T-helper 2 cell treated with Interferon-gamma antibody and Interleukin-4, amounts not matched to agents 100 ng/mL and 5 ng/mL, for 36 hours (primary cell): ENCODE measurements around the gene PRAC1. TPM values are rescaled to one million over a fixed set of nuclear protein-coding genes. Genes with fewer than 3 reads are reported as not detected.
"Not testable (repeated sequence)": the region's sequence is repeated elsewhere in the genome, so short reads cannot be mapped to it uniquely, and the experiment has no call there.

ENCODE experiments used
- intact Hi-C: fragments of 100-400 bp; cut with micrococcal nuclease; formaldehyde crosslinking; loops from one replicate; pipeline ENCODE4 v1.15.1; 2023
- total RNA-seq: library from RNA; stranded (reverse); gene quantifications from 2 replicates; pipeline ENCODE4 v1.2.3, GENCODE V29; 2022

Gene PRAC1
- total RNA-seq, 1 donor from 2014 or later, result not detected

DNA sequence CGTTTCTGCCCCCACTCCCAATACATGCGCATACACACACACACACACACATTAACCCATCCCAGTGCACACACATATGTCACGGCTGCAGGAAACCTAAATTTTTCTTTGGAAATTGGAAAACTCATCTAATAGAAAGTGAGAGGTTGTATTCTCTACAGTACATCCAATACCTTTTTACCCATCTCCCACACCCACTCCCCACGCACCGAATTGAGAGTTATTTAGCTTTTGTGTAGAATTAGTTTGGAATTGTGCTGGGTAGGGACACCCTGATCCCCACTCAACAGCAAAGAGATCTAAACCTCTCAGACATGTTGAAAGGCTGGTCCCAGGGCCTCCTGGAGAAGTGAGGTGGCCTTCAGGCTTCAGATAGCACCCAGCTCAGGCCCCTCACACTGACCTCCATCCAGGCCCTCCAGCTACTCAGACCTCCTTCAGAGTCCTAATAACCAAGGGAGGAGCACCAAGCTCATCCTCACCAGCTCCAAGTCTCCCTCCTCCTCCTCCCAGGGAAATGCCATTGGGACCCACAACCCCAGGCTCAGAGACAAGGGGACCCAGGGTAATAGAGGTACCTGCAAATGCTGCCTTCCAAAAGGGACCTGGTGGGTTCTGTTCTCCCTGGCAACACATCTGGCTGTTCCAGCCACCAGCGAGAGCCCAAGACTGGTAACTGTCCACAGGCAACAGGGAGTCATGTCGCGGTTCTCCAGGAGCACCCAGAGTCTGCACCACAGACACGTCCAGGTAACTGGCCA, 5.3 kb upstream of the PRAC1 start:
- intact Hi-C loops, result loop anchor here (5.0 to 10.0 kb wide), 3 partner anchors 115 to 1237 kb away; partner anchors contain the start of genes DLX4, HOXB7 and IGF2BP1

DNA sequence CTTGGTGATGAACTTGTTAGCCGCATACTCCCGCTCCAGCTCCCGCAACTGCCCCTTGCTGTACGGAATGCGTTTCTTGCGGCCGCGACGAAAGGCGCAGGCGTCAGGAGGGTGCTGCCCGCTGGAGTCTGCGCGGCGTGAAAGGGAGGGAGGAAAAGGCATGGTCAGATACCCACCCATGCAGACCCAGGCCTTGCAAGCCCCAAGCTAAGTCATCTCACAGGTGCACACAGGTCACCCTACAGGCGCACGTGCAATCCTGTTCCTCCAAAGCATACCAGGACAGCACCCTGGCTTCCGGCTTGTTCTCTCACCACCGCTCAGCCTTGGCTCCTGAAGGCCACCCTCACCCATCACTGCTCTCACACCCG, 4.6 kb upstream of the PRAC1 start:
- intact Hi-C loops, result loop anchor here (5.0 to 10.0 kb wide), 3 partner anchors 115 to 1238 kb away; partner anchors contain the start of genes DLX4, HOXB7 and IGF2BP1

DNA sequence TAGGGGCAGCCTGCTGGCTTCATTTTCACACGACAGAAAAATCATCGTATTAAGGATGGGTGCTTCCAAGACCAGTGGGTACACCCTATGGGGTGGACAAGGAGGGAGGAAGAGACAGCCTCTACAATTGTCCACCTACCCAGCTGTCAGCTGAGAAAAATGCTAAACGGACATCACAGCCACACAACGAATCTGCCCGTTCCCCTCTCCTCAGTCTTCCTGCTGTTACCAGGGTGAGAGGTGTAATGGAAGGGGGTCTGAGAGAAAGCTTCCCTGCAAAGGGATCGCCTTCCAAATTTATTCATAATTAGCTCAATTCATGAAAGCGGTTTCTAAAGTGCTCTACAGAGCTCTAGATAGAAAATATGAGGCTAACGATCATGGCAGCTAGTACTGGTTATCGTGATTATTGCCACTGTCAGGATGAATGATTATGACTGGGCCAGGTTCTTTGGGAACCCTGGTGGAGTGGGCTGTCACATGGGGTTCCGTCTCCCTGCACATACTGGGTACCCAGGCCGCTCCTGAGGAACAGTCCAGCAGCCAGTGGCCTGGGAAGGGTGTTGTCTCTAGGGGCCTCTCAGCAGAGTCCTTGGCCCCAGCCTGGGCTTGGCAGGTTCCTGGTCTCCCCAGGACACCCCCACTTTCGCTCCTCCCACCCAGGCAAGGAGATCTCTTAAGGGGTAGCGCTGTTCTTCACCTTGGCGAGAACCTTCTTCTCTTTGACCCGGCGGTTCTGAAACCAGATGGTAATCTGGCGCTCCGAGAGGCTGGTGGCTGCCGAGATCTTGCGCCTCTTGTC, 4.0 kb upstream of the PRAC1 start:
- intact Hi-C loops, result loop anchor here (5.0 to 10.0 kb wide), 3 partner anchors 114 to 1238 kb away; partner anchors contain the start of genes DLX4, HOXB7 and IGF2BP1

DNA sequence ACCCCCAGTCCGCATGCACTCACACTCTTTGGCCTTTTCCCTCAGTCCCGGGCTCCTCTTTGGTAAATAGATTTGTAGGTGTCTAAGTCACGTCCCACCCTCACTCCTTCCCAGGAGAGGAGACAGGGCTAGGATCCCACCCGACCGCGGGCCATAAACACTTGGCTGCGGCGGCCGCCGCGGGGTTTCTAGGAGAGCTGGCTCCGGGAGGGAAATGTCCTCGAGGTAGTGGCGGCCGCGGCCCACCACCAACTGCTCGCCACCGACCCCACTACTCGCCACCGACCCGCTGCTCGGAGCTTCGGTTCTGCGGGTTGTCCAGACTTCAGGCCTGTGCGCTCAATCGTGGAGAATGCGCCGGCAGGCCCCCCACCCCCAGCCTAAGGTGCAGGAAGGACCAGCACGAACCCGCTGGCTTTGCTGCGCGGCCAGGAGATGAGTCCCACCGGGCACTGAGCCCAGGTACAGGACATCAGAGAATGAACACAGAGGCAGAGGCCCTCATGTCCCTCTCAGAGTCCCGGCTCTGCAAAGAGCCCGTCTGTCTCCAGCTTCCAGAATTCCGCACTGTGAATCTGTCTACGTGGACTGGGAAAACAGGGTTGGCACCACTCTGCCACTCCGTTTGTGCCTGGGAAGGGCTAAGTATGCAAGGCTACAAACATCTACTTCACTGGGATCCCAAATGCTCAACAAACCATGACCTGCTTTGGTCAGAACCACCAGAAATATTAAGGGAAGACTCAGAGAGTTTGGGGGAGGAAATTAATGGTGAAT, 3.2 kb upstream of the PRAC1 start:
- intact Hi-C loops, result loop anchor here (5.0 to 10.0 kb wide), 3 partner anchors 113 to 1239 kb away; partner anchors contain the start of genes DLX4, HOXB7 and IGF2BP1

DNA sequence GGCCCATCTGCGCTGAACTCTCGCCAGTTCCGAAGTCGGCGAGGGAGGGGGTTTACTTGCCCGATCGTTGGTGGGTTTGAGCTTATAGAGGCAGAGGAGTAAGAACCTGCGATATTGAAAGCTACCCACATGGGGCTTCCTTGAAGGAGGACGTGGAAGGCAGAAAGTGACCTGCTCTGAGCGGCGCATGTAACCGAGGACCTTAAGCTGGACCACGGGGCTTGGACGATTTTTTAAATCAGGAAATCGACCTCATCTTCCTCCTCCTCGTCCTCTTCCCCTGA, 2.6 kb upstream of the PRAC1 start:
- intact Hi-C loops, result loop anchor here (5.0 to 10.0 kb wide), 3 partner anchors 113 to 1240 kb away; partner anchors contain the start of genes DLX4, HOXB7 and IGF2BP1

DNA sequence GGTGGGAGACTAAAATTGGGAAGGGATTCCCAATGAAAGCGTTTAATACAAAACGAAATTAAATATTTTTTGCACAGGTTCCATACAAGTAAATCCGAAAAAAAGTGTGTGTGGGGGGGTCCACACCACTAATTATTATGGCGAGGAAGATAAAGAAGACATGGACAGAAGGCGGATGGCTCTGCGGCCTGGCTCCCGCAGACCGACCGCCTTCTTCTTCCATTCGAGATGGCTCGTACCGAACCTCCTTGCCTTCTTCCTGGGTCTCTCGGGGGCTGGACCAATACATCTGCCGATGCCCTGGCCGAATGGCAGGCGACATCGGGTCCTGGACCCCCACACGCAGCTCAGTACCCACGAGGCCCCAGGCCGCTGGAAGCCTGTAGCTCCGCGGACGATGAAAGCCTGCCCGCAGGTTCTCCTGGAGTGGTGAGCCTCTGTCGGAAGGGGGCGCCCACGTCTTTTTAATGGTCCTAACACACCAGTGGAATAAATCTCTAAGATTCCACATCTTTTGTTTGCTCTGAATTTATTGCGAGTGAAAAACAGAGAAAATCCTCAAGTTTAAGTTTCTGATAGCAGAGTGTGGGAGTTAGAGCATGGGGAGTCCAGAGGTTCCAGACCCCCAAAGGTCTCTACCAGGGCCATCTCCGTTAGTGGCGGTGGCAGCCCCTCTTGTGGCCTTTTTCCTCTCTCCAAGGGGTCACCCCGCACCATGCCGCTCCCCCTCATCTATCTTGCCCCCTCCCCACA, 2.1 kb upstream of the PRAC1 start:
- intact Hi-C loops, result loop anchor here (1.0 to 10.0 kb wide), 5 partner anchors 82 to 1240 kb away; partner anchors contain the start of genes DLX4, HOXB7 and IGF2BP1

DNA sequence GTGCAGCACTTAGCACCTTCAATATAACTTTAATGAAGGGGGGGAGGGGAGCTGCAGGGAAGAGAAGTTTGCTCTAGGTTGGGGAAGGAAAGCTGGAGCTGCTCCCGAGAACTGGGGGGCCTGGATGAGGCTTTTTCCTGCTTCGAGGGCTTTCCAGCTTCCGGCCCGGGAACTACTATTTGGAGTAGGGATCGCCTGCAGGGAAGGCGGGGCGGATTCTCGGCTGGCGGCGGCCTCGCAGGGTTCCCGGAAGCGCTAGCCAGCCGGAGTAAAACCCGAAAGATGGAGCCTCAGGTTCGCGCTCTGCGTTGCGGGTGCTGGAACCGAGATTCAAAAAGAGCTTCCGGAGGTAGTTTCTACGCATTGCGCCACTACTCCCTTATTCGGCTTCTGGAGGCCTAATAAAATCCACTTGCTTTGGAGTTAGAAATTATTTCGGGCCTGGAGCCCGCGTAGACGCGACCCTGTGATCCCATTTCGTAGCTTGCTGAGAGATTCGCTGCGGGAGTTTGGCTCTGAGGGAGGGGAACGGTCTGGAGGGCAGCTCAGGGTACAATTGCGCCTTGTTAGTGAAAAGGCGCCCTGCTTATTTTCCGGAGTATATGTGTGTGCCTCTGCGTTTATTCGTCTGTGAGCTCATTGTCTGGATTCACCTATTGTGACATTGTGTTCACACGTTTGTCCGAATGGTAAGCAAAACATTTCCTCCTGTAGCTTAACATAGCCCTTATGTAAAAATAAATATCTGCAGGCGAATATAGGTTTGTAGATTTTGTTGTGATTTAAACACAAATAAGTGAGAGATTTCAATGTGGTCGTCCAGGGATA, 1.3 kb upstream of the PRAC1 start:
- intact Hi-C loops, result loop anchor here (1.0 to 10.0 kb wide), 4 partner anchors 81 to 1241 kb away; partner anchors contain the start of genes DLX4 and IGF2BP1

DNA sequence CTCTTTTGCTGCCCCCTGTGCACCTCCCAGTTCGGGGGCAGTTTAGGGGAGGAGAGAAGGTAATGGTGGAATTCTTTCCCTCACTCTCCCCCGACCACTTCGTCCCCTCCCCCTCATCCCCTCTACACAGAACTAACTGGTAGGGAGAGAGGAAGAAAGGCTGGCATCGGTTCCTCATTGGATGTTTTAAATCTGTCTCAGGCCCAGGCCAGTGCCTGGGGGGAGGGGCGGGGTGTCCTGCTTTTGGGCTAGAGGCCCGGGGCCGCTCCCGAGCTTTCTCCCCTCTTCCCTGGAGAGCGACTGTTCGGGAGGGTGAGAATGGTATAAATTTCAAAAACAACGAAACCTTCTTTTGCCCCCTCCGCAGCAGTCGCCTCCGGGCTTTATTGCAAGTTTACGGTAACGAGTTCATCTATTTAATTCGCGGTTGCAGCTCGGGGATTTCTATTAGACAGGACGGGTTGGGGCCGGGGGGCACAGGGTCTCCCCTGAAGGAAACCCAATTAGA, 651 bp upstream of the PRAC1 start, which contains the start of gene PRAC2:
Gene PRAC2, plus strand, starts transcription at position 271 of the 508 bp plus-strand sequence. CDS start 1,226 bp downstream, outside the sequence.
- intact Hi-C loops, result loop anchor here (5.0 to 10.0 kb wide), 3 partner anchors 81 to 1242 kb away; partner anchors contain the start of genes DLX4 and IGF2BP1

DNA sequence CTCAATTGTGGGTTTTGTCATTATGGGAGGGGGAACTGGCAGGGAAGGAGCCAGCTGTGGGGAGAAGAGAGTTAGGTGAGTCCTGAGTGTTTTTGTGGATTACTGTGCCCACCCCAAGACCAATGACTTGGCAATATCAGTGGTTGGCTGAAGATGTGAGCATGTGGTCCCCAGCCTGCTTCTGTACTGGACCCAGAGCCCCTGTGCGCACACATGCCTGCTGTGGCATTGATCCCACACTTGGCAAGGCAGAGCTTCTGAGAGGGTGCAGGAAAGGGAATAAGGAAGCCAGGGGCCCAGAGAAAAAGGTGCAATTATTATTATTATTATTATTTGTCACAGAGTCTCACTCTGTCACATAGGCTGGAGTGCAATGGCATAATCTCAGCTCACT, 1.3 kb downstream of the PRAC1 start:
- intact Hi-C loops, result loop anchor here (5.0 to 10.0 kb wide), 3 partner anchors 79 to 1244 kb away; partner anchors contain the start of genes DLX4 and IGF2BP1

DNA sequence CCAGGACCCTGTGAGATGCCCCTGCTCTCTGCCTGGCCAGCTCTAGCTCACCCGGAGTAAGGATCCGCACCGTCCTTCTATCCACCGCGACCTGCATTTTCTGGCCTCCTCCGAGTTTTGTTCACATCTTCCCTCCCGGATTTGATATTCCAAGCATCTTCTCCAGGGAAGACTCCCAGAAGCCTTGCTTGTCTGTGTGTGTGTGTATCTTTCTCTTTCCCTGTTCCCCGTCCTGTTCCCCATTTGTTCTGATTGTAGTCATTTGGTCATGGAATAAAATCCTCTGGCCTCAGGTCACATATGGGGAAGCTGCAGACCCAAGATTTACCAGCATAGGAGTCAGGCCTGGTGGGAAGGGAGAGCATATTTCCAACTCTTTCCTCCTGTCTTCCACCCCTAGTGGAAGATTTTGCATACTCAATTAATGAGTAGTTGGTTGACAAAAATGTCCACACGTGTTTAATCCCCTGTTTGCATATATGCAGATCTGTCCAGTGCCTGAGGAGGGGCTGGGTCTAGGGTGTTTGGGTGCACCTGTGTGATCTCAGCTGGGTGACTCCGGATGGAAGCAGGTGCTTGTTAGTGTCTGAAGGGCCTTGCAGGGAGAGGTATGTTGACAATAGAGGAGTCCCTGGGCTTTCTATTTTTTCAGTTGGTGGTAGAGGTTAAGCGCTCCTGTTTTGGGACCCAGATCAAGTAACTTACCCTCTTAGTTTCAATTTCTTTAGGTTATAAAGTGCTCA, 1.9 kb downstream of the PRAC1 start:
- intact Hi-C loops, result loop anchor here (5.0 to 10.0 kb wide), 3 partner anchors 78 to 1244 kb away; partner anchors contain the start of genes DLX4 and IGF2BP1

DNA sequence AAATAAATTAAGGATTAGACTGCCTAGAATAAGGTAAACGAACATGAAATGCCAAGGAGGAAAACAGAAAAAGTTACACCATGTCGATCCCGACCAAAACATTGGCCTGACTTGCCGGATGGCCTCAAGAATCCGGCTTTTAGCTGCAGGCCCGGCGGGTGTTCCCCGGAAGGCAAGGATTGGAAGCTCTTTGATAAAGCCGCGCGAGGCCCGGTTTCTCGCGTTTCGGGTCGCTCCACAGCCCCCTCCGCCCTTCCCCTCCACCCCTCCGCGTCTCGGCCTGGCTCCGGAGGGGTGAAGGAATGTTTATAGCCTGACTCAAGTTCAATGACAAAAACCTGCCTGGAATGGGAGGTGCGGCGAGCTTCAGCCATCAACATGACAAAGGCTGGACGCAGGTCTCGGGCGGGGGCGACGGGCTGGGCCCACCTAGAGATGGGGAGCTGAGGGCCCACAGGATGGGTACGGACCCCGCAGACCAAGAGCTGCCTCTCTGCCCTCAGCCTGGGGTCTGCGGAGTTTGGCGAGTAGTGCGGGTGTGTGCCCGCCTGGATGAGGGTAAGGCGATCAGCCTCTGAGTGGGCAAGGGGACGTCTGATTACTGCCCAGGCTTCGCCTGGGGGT, 2.6 kb downstream of the PRAC1 start:
- intact Hi-C loops, result loop anchor here (2.0 to 10.0 kb wide), 4 partner anchors 29 to 1245 kb away; partner anchors contain the start of genes DLX4 and IGF2BP1

DNA sequence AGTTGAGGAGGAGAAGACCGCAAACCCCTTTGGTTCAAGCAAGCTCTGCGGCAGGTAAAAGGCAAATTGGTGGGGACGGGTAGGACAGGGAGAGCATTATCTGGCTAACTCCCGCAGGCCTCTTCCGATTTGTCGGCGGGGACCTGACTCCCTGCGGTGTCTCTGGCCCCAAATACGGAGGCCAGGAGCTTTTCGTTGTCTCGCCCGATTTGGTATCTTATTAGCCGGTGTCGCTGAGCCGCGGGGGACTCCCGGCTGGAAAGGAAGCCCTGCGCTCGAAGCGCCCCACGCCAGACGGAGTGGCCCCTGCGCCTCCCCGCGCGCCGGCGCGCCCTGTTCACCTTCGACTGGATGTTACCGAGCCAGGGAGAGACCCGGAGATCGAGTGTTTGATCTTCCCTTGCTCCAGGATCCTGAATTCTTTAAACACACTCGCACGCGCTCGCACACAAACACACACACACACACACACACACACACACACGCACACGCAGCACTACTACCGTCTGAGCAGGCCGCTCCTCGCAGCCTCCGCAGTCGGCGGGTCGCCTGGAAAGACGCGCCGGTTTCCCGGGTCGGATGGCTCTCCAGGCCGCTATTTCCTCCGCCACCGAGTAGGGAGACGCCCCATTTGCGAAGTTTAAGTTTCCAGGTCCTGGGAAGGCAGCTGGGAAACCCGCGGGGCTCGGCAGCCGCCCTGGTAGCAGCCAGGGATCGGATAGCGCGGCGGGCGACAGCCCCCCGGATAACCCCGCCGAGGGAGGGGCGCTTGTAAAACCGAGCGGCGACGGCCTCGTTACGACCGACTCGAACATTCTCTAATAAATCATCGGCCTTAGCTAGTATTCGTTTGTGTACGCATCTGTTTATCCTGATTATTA, 3.3 kb downstream of the PRAC1 start:
- intact Hi-C loops, result loop anchor here (2.0 kb wide), 1 partner anchor 30 kb away; no protein-coding TSS in a partner anchor

DNA sequence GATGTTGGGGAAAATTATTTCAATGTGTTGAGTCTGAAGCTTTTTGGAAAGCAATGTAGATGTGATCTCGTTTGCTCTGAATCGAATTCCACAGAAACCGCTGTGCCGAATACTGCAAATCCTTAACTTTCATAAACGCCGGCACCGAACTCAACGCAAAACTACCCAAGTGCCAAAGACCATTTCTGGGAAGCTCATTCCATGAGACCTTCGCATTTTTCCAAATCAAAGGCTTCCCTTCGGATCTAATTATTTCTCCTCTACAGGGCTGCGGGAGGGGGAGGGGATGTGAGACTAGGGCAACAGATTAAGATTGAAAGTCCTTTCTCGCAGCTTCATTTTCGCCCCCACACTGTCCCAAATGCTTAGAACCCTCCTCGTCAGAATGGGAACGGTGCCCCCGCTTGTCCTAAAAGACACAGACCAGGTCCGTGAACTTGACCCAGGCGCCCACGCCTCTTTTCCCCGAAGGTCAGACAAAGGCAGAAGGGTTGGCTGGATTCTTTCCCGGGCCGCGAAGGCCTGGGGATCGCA, 4.0 kb downstream of the PRAC1 start:
- intact Hi-C loops, result loop anchor here (2.0 kb wide), 1 partner anchor 31 kb away; no protein-coding TSS in a partner anchor

DNA sequence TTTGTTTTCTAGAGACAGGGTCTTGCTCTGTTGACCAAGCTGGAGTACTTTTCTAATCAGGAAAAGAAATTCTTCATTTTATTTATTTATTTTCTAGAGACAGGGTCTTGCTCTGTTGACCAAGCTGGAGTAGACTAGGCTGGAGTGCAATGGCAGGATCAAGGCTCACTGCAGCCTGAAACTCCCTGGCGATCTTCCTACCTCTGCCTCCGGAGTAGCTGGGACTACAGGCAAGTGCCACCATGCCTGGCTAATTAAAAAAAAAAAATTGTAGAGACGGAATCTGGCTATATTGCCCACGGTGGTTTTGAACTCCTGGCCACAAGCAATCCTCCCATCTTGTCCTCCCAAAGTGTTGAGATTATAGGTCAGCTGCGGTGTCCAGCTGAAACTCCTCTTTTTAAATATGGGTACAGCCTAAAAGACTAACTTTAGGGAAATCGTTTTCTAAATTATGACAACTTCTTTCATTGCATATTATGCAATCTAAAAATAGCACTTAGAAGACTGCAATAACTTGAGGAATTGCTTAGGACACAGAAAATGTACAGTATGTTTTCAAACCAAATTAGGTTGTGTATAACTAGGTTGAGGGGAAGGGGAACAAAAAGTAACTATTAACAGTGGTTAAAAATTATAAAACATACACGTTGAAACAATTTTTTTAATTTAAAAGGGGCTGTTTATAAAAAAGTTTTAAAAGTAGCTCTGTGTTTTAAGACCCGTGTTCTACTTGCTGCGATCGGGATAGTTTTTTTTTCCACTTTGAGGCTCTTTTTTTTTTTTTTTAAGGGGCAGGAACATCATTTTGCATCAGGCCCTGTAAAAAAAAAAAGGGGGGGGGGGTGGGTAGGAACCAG, 4.7 kb downstream of the PRAC1 start:
- intact Hi-C loops, result loop anchor here (2.0 kb wide), 1 partner anchor 31 kb away; no protein-coding TSS in a partner anchor

DNA sequence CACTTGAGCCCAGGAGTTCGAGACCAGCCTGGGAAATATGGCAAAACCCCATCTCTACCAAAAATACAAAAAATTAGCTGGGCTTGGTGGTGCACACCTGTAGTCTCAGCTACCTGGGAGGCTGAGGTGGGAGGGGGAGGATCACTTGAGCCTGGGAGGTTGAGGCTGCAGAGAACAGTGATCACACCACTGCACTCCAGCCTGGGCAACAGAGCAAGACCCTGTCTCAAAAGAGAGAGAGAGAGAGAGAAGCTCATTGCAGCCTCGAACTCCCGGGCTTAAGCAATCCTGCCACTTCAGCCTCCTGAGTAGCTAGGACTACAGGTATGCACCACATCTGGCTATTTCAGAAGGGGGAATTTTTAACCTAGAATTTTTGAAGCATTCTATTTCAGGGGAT, 5.8 kb downstream of the PRAC1 start:
- intact Hi-C loops, result not testable (repeated sequence)
